Measurements from ENCODE around the gene HCFC2.

DNA sequence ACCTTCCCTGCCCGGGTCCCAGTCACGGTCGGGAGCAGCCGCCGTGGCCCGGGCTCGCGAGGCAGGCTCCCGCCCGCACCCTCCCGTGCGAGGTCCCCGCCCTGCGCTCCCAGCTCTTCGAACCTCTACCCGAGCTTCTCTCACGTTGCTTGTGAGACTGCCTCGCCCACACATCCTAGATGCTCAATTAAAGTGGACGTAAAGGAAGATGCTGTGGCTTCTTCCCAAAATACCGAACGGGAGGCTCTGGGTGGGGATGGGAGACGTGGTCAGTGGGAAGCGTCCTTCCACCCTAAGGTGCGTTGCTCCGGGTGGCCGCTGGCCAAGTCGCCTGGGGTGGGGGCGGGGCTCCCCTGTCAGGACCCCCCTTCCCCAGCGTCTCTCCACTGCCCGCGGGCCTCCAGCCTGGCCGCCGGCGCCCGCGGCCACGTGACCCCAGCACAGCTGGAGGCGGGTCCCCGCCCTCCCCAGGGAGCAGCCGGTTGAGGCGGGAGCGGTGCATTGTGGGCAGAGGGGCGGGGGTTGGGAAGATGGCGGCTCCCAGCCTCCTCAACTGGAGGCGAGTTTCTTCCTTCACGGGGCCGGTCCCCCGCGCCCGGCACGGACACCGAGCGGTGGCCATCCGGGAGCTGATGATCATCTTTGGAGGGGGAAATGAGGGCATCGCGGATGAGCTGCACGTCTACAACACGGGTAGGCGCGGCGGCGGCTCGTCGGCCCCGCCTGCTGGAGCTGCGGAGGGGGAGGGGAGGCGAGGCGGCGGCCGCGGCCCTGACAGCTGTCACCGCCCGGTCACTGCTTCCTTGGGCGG lies at the start of gene HCFC2:
- TF ChIP-seq CTCF (IDR thresholded peaks at IDR 0.05) (no peak), POLR2AphosphoS5 (IDR thresholded peaks at IDR 0.05; ENCODE audit: insufficient read depth in 1 of 2, low read depth in 1 of 2) (peak; percentile 72 to 96)
